H9 (cell line): ENCODE measurements around the gene USP14. TPM values are rescaled to one million over a fixed set of nuclear protein-coding genes. Genes with fewer than 3 reads are reported as not detected.

ENCODE experiments used
- DNase-seq: peaks from one replicate; pipeline ENCODE4 v3.0.0-alpha.2; 2017
- H2AFZ ChIP-seq: one replicate; pipeline ENCODE4 v1.6.1; 2013; ENCODE audit warnings: mild to moderate bottlenecking, low read length, control low read depth, moderate library complexity
- H2AK5ac ChIP-seq: 2 replicates; pipeline ENCODE4 v1.6.1; 2013; ENCODE audit warnings: low read length, control low read depth, mixed read lengths; ENCODE audit not compliant: insufficient read length
- H2BK120ac ChIP-seq: one replicate; pipeline ENCODE4 v1.6.1; 2013; ENCODE audit warnings: low read depth, mild to moderate bottlenecking, low read length, control low read depth, inconsistent platforms; ENCODE audit not compliant: poor library complexity, severe bottlenecking
- H2BK12ac ChIP-seq: 2 replicates; pipeline ENCODE4 v1.6.1; 2013; ENCODE audit warnings: low read length, control low read depth, mixed read lengths, low read depth; ENCODE audit not compliant: insufficient read length
- H2BK15ac ChIP-seq: 2 replicates; pipeline ENCODE4 v1.6.1; 2013; ENCODE audit warnings: low read depth, low read length, control low read depth
- H2BK20ac ChIP-seq: one replicate; pipeline ENCODE4 v1.6.1; 2013; ENCODE audit warnings: low read depth, mild to moderate bottlenecking, low read length, control low read depth, inconsistent platforms; ENCODE audit not compliant: poor library complexity, severe bottlenecking
- H2BK5ac ChIP-seq: 2 replicates; pipeline ENCODE4 v1.6.1; 2013; ENCODE audit warnings: low read length, control low read depth, mixed read lengths; ENCODE audit not compliant: insufficient read length
- H3K14ac ChIP-seq: 2 replicates; pipeline ENCODE4 v1.6.1; 2013; ENCODE audit warnings: low read length, control low read depth; ENCODE audit not compliant: insufficient read depth
- H3K18ac ChIP-seq: 2 replicates; pipeline ENCODE4 v1.6.1; 2013; ENCODE audit warnings: low read depth, mild to moderate bottlenecking, mixed read lengths, low read length, control low read depth; ENCODE audit not compliant: insufficient read length
- H3K23ac ChIP-seq: 2 replicates; pipeline ENCODE4 v1.6.1; 2013; ENCODE audit warnings: low read length, control low read depth, mixed read lengths, low read depth; ENCODE audit not compliant: insufficient read length
- H3K23me2 ChIP-seq: 2 replicates; pipeline ENCODE4 v1.6.1; 2013; ENCODE audit warnings: low read depth, mild to moderate bottlenecking, mixed read lengths, low read length, control low read depth; ENCODE audit not compliant: insufficient read length, poor library complexity, severe bottlenecking
- H3K27ac ChIP-seq: 2 replicates; pipeline ENCODE4 v1.5.1; 2013; ENCODE audit warnings: low read length, control low read depth, mixed read lengths, low read depth; ENCODE audit not compliant: insufficient read length
- H3K27me3 ChIP-seq: 2 replicates; pipeline ENCODE4 v1.6.1; 2013; ENCODE audit warnings: low read length, control low read depth, inconsistent platforms; ENCODE audit not compliant: insufficient read depth
- H3K4ac ChIP-seq: 2 replicates; pipeline ENCODE4 v1.6.1; 2013; ENCODE audit warnings: low read depth, mild to moderate bottlenecking, control low read depth, inconsistent platforms, low read length, moderate library complexity
- H3K4me1 ChIP-seq: 2 replicates; pipeline ENCODE4 v1.6.1; 2013; ENCODE audit warnings: low read length, control low read depth, inconsistent platforms; ENCODE audit not compliant: insufficient read depth
- H3K4me2 ChIP-seq: 2 replicates; pipeline ENCODE4 v1.6.1; 2013; ENCODE audit warnings: low read length, control low read depth, mixed read lengths; ENCODE audit not compliant: insufficient read length, insufficient read depth
- H3K56ac ChIP-seq: 2 replicates; pipeline ENCODE4 v1.6.1; 2013; ENCODE audit warnings: low read depth, mild to moderate bottlenecking, mixed read lengths, low read length, control low read depth; ENCODE audit not compliant: insufficient read length
- H3K79me1 ChIP-seq: 2 replicates; pipeline ENCODE4 v1.6.1; 2013; ENCODE audit warnings: low read depth, mild to moderate bottlenecking, moderate library complexity, low read length, control low read depth, inconsistent platforms; ENCODE audit not compliant: insufficient read depth, poor library complexity, severe bottlenecking
- H3K79me2 ChIP-seq: 2 replicates; pipeline ENCODE4 v1.6.1; 2013; ENCODE audit warnings: low read length, control low read depth, inconsistent platforms; ENCODE audit not compliant: insufficient read depth
- H3K9ac ChIP-seq: 2 replicates; pipeline ENCODE4 v1.6.1; 2013; ENCODE audit warnings: low read length, control low read depth, mixed read lengths; ENCODE audit not compliant: insufficient read length; ENCODE audit errors: extremely low read depth
- H3K9me3 ChIP-seq: one replicate; pipeline ENCODE4 v1.6.1; 2013; ENCODE audit warnings: low read depth, low read length, inconsistent platforms; ENCODE audit not compliant: control insufficient read depth
- H3T11ph ChIP-seq: one replicate; pipeline ENCODE4 v1.6.1; 2013; ENCODE audit warnings: mild to moderate bottlenecking, low read length, control low read depth, inconsistent platforms
- H4K20me1 ChIP-seq: one replicate; pipeline ENCODE4 v1.6.1; 2013; ENCODE audit not compliant: control insufficient read depth, insufficient read length, insufficient read depth
- H4K5ac ChIP-seq: 2 replicates; pipeline ENCODE4 v1.6.1; 2013; ENCODE audit warnings: low read depth, mild to moderate bottlenecking, mixed read lengths, low read length, control low read depth; ENCODE audit not compliant: insufficient read length
- H4K8ac ChIP-seq: replicated peaks from 2 replicates; pipeline ENCODE4 v1.6.1; 2013; ENCODE audit warnings: low read length, control low read depth, mixed read lengths, low read depth; ENCODE audit not compliant: insufficient read length
- H4K91ac ChIP-seq: 2 replicates; pipeline ENCODE4 v1.6.1; 2013; ENCODE audit warnings: low read depth, mild to moderate bottlenecking, moderate library complexity, mixed read lengths, low read length, control low read depth; ENCODE audit not compliant: insufficient read length
- H3K27ac Mint-ChIP-seq, 3 experiments: 2 replicates in 2 of 3; 3 replicates in 1 of 3; pipeline ENCODE4 v1.8.0; 2020 to 2021; ENCODE audit warnings: mixed read lengths in 3 of 3, mild to moderate bottlenecking in 1 of 3, moderate library complexity in 1 of 3
- H3K27me3 Mint-ChIP-seq: 2 replicates; pipeline ENCODE4 v1.8.0; 2021; ENCODE audit warnings: low read depth, mild to moderate bottlenecking, moderate library complexity, mixed read lengths
- H3K36me3 Mint-ChIP-seq, 3 experiments: 2 replicates in 2 of 3; 3 replicates in 1 of 3; pipeline ENCODE4 v1.8.0; 2020 to 2021; ENCODE audit warnings: low read depth in 3 of 3, mixed read lengths in 3 of 3; ENCODE audit not compliant: insufficient read depth in 1 of 3
- H3K4me1 Mint-ChIP-seq, 2 experiments: 2 replicates each; pipeline ENCODE4 v1.8.0; 2020; ENCODE audit warnings: mixed read lengths in 2 of 2
- H3K4me3 Mint-ChIP-seq, 2 experiments: 2 replicates in 1 of 2; 3 replicates in 1 of 2; pipeline ENCODE4 v1.8.0; 2020 to 2021; ENCODE audit warnings: mild to moderate bottlenecking in 2 of 2, mixed read lengths in 2 of 2, moderate library complexity in 1 of 2
- H3K9me3 Mint-ChIP-seq, 2 experiments: 2 replicates in 1 of 2; 3 replicates in 1 of 2; pipeline ENCODE4 v1.8.0; 2020; ENCODE audit warnings: mild to moderate bottlenecking in 2 of 2, mixed read lengths in 2 of 2, moderate library complexity in 1 of 2
- WGBS: extraction: QIAGEN DNeasy Blood & Tissue Kit; methylation state at CpG from one replicate; pipeline ENCODE4 v1.1.7; 2013; ENCODE audit warnings: missing lambda C conversion rate, low lambda C conversion rate, mixed read lengths; ENCODE audit not compliant: insufficient read length; ENCODE audit errors: extremely low coverage; 5-methylcytosine and 5-hydroxymethylcytosine counted together
- total RNA-seq: library from RNA; stranded (reverse); gene quantifications from 2 replicates; pipeline ENCODE4 v1.2.1, GENCODE V29; 2021
- TF ChIP-seq, protein P1 (sequence below): fragments of 200-600 bp; sonication (generic); conservative IDR thresholded peaks from 3 replicates; pipeline ENCODE4 v1.8.0; 2021; ENCODE audit warnings: antibody characterized with exemption, mild to moderate bottlenecking

Gene USP14
- total RNA-seq, 1 experiment from 2014 or later: 92.1 TPM

DNA sequence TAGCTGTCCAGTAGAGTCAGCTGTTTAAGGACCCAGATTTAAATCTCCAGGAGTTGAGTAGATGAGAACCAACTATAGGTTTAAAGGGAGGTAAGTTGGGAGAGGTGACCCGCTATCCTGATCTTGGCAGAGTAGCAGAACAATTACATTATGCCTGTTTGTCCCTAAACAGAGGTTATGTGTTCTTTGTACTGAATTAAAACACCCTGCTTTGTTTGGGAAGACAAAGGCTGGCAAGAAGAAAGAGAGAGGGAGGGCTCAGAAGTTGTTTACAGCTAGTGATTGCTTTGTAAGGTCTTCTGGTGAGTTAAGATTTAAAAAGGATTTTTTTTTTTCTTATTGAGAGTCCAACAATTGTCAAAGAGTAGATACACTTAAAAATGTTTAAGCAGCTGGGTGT is 37.3 kb downstream of the USP14 start:
- H3K4me3 Mint-ChIP-seq: no peak overlapping the region

More for the DNA sequence above, 37.3 kb downstream of the USP14 start:
- no peaks in the 10 kb centered on the region for H3K79me2 ChIP-seq
- no peak overlapping the region for H3K56ac ChIP-seq
- H3K9me3 Mint-ChIP-seq: no peaks in the 10 kb centered on the region
- H2AFZ ChIP-seq: no peak overlapping the region
- H3K36me3 Mint-ChIP-seq: peaks cover 6 to 40% (median 39%) of the 10 kb centered on the region in 3 experiments; a peak in 5 of 7 replicates
- WGBS: no CpG with 5 or more reads among the region's 1 CpG
- no peaks in the 10 kb centered on the region for H3K79me1 ChIP-seq
- no peak overlapping the region for H3T11ph ChIP-seq
- H2BK120ac ChIP-seq: no peak overlapping the region
- H3K14ac ChIP-seq: no peak overlapping the region
- H4K91ac ChIP-seq: no peak overlapping the region
- no peak overlapping the region for H2BK12ac ChIP-seq
- TF ChIP-seq, protein P1, sequence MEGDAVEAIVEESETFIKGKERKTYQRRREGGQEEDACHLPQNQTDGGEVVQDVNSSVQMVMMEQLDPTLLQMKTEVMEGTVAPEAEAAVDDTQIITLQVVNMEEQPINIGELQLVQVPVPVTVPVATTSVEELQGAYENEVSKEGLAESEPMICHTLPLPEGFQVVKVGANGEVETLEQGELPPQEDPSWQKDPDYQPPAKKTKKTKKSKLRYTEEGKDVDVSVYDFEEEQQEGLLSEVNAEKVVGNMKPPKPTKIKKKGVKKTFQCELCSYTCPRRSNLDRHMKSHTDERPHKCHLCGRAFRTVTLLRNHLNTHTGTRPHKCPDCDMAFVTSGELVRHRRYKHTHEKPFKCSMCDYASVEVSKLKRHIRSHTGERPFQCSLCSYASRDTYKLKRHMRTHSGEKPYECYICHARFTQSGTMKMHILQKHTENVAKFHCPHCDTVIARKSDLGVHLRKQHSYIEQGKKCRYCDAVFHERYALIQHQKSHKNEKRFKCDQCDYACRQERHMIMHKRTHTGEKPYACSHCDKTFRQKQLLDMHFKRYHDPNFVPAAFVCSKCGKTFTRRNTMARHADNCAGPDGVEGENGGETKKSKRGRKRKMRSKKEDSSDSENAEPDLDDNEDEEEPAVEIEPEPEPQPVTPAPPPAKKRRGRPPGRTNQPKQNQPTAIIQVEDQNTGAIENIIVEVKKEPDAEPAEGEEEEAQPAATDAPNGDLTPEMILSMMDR: no peak
- H3K27me3 ChIP-seq: no peaks in the 10 kb centered on the region
- H4K5ac ChIP-seq: no peak overlapping the region
- H3K18ac ChIP-seq: no peak overlapping the region
- no peak overlapping the region for H3K9ac ChIP-seq
- peak overlapping the region in 2 of 3 experiments; percentile 15 to 74; a peak in 4 of 7 replicates for H3K27ac Mint-ChIP-seq
- H3K4me1 ChIP-seq: no peaks in the 10 kb centered on the region
- no peak for DNase-seq
- H3K23ac ChIP-seq: no peak overlapping the region
- H2AK5ac ChIP-seq: no peak overlapping the region
- no peak overlapping the region for H2BK20ac ChIP-seq
- no peaks in the 10 kb centered on the region for H3K27me3 Mint-ChIP-seq
- H3K27ac ChIP-seq: no peak overlapping the region
- H4K8ac ChIP-seq: no peak overlapping the region
- H2BK5ac ChIP-seq: no peak overlapping the region
- no peak overlapping the region for H3K4ac ChIP-seq
- H3K23me2 ChIP-seq: no peaks in the 10 kb centered on the region
- no peak overlapping the region for H2BK15ac ChIP-seq
- H4K20me1 ChIP-seq: no peaks in the 10 kb centered on the region
- H3K4me1 Mint-ChIP-seq: peaks cover 0 to 6% of the 10 kb centered on the region in 2 experiments; a peak in 2 of 4 replicates
- H3K9me3 ChIP-seq: no peaks in the 10 kb centered on the region
- no peak overlapping the region for H3K4me2 ChIP-seq
